ENCODE results near the gene NUDT14. TPM values are rescaled to one million over a fixed set of nuclear protein-coding genes. Genes with fewer than 3 reads are reported as not detected.

The NUDT14 gene
- total RNA-seq, 1 experiment from 2014 or later, result 13.6 TPM

- DNase-seq (ENCODE audit: extremely low read depth, low read depth), result no peak
These were observed 19.0 kb upstream of the NUDT14 start for GRCh38 chr14:105200074-105200473.

DNA sequence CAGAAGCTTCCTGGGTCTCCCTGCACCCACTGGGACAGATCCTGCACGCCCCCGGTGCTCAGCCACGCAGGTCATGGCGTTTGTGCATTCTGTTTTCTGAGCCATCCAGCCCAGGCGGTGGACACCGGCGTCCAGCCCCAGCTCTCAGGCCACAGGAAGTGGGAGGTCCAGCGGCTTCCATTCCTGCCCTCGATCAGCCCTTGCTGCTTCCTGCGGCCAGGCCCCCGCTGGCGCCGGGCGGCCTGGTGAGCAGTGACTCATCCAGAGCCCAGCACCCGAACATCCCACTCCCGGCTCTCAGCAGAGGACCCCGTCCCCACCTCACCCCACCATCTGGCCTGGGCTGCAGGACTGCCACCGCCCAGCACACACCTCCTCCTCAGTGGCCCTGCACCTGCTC is 18.0 kb upstream of the NUDT14 start:
- no peak for DNase-seq (ENCODE audit: extremely low read depth, low read depth)

- DNase-seq (ENCODE audit: extremely low read depth, low read depth), result no peak
These were observed 17.5 kb upstream of the NUDT14 start for GRCh38 chr14:105198588-105198987.

GRCh38 chr14:105197211-105197641 is 16.1 kb upstream of the NUDT14 start:
- no peak for DNase-seq (ENCODE audit: extremely low read depth, low read depth)

DNA sequence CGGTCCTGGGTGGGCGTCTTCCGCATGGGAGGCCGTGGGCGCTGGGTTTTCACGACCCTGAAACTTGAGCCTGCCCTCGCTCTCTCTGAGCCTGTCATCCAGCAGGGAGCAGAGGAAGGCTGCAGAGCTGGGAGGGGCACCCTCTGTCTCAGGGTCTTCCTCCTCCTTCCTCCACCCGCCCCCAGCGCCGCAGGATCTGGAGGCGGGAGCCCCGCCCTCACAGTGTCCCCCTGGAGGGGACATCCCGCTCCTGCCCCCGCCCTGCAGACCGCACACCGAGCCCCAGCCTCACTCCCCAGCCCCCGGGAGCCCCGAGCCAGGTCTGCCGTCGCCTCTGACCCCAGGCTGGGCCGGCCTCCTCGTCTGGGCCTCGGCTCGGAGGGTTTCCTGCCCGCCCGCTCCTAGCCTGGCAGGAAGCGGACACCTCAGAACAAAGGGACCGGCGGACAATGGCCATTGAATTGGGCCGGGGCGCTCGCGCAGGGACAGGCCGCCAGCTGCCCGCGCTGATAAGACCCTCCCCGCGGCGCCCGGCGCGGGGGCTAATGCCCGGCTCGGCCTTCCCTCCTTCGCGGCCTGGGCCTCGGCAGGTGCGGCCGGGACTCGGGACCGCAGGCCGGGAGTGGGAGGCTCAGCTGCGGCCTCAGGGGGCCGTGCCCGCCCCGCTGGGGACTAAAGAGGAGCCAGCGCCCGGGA is 15.3 kb upstream of the NUDT14 start:
- no peak for DNase-seq (ENCODE audit: extremely low read depth, low read depth)

- no peak for DNase-seq (ENCODE audit: extremely low read depth, low read depth)
These were observed 14.6 kb upstream of the NUDT14 start for GRCh38 chr14:105195522-105196264.

DNA sequence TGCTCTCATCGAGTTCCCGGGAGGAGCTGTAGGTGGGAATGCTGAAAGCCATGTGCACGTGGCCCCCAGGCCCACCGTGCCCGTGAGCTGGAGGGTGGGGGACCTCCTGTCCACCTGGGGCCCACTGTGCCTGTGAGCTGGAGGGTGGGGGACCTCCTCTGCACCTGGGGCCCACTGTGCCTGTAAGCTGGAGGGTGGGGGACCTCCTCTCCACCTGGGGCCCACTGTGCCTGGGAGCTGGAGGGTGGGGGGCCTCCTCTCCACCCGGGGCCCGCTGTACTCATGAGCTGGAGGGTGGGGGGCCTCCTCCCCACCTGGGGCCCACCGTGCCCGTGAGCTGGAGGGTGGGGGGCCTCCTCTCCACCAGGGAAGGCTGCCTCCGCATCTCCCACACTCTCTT is 13.9 kb upstream of the NUDT14 start:
- DNase-seq (ENCODE audit: extremely low read depth, low read depth), result no peak

DNA sequence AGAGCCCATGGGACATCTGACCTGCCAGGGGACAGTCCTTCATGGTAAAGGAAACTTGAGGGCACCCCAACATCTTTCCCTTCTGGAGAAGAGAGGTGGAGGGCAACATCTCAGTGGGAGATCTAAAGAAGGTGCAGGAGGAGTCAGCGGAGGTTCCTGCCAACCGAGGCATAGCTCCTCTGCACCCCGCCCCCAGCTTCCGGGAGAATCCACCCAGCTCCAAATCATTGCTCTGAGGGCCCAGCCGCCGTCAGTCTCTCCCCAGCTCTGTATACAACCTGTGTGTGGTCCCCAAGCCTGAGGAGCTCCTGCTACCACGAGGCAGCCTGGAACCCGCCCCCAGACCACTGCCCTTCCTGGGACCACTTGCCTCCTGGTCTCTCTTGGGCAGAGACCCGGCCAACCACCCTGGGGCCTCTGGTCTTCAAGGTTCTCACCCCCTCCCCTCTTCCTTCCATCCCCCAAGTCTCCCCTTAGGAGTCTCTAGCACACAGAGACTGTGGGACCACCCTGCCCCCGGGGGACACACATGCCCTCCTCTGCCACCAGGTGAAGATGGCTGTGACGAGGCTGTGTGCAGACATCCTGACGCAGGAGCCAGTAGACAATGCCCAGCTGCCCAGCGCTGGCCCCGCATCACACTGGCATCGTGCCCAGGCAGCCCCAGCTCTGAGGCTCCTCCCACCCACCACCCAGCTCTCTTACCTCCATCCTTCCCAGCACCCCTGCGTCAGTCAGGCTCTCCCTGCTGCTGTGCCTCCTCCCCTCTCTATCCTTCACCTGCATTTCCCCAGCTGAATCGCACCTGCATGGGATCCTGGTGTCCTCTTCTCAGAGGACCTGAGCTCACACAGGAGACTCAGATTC is 13.0 kb upstream of the NUDT14 start:
- no peak for DNase-seq (ENCODE audit: extremely low read depth, low read depth)

DNA sequence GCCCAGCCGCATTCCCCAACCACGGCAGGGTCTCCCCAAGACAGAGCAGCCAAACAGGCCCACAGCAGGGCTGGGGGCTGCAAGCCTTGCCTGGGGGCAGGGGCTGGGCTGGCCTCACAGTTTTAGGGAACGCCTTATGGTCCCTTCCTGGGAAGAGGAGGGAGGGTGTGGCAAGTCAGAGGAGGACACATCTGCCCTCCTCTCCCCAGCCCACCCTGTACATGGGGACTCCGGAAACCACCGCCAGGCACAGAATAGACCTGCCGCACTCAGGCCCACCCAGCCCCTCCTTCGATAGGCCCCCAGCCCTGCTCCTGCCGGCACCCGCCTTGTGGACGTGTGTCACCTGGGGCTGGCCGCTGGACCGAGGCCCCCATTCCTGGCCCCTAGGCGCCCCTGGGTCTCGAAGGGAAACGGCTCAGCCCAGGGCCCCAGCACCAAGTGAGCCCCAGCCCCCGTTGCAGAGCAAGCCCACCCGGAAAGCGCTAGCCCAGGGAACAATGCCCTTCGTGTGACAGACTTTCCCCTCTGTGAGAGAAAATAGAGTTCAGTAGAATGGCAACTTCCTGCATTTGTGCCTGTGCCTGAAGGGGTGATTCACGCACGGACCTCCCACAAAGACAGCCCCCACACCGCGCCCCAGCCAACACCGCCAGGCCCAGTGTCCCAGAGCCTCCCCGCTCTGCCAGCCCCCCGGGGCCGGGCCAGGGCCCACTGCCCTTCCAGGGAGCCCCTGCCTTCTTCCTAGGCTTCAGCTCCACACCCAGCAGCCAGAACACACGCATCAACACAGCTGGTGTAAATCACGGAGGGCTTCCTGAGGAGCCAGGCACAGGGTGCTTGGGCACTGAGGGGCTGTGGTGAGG is 12.0 kb upstream of the NUDT14 start:
- no peak for DNase-seq (ENCODE audit: extremely low read depth, low read depth)

GRCh38 chr14:105187935-105188524 is 6.9 kb upstream of the NUDT14 start:
- DNase-seq (ENCODE audit: extremely low read depth, low read depth), result no peak

DNA sequence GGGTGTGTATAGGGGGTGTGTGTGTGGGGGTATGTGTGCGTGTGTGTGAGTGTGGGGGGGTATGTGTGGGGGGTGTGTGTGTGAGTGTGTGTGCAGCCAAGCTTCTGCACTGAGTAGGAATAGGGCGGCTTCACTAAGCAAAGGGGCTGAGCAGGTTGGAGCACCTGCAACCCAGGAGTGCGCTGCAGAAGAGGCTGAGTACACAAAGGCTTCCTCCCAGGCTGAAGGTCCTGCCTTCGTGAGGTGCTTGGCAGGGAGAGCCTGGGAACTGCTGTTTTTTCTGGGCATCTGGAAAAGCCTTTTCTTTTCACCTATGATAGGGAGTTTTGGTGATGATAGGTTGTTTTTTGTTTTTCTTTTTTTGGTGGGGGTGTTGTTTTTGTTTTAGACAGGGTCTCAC is 6.0 kb upstream of the NUDT14 start:
- no peak for DNase-seq (ENCODE audit: extremely low read depth, low read depth)

DNA sequence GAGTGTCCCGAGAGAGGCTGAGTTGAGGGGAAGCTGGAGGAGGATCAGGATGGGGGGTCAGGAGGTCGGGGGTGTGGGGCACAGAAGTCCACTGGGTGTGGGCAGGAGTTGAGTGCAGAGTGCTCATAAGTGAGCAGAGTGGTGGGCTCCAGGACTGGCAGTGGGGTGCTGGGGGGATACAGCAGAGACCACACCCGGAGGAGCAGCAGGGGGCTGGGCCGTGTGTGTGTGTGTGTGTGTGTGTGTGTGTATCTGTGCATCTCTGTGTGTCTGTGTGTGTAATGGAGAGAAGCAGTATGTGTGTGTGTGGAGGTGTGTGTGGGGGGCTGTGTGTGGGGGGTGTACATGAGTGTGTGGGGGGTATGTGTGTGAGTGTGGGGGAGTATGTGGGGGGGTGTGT is 4.9 kb upstream of the NUDT14 start:
- no peak for DNase-seq (ENCODE audit: extremely low read depth, low read depth)

DNA sequence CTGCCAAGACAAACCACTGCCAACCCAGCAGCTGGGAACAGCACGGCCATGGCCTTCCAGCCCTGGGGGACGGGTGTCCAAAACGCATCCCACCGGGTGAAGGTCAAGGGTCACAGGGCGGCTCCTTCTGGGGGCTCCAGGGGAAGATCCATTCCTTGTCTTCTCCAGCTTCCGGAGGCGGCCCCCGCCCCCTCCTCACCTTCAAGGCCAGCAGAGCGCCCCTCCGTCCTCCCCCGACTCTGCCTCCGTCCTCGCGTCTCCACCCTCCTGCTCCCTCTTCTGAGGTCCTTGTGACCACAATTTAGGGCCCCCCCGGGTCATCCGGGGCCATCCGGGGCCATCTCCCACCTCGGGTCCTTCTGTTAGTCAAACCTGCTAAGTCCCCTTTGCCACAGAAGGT is 3.9 kb upstream of the NUDT14 start:
- no peak for DNase-seq (ENCODE audit: extremely low read depth, low read depth)

DNA sequence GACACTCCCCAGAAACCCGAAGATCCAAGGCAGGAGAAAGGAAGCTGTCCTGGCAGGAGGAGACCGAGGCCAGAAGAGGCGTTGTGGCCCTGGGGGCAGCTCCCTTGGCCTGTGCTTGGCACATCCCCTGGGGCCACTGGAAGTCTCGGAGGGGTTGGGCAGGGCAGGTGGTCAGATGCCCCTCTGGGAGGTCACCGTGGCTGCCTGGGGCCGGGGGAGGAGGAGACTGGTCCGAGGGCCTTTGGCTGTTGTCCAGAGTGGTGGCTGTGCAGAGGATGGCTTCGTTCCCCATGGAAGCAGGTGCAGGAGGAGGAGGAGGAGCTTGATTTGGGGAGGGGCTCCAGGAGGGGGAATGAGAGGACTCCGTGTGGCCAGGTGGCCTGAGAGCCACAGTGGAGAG is 3.3 kb upstream of the NUDT14 start:
- no peak for DNase-seq (ENCODE audit: extremely low read depth, low read depth)

DNA sequence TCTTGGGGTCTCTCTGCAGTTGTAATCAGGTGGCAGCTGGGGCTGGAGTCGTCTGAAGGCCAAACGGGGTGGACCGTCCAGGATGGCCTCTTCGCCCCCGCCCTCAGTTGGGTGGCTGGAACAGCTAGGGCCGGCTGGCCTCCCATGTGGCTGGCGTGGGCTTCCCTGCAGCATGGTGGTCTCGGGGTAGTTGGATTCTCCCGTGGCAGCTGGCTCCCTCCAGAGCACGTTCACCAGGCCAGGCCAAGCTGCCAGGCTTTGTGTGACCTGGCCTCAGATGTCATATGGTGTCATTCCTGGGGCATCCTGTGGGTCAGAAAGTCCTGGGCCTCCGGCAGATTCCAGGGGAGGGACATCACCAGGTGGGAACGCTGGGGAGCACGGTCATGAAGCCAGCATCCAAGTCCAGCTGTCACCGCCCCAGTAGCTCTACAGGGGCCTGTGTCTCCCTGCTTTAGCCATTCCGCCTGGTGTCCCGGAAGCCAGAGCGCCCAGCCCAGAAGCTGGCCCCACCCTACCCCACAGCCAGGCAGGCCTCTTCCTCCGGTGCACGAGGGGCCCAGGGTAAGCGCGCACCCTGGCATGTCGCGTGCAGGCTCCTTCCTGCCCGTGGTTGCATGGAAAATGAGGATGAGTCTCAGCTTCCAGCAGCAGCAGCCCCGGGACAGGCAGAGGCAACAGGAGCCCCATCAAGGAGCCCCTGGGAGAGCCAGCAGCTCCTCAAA is 1.3 kb upstream of the NUDT14 start:
- no peak for DNase-seq (ENCODE audit: extremely low read depth, low read depth)

DNA sequence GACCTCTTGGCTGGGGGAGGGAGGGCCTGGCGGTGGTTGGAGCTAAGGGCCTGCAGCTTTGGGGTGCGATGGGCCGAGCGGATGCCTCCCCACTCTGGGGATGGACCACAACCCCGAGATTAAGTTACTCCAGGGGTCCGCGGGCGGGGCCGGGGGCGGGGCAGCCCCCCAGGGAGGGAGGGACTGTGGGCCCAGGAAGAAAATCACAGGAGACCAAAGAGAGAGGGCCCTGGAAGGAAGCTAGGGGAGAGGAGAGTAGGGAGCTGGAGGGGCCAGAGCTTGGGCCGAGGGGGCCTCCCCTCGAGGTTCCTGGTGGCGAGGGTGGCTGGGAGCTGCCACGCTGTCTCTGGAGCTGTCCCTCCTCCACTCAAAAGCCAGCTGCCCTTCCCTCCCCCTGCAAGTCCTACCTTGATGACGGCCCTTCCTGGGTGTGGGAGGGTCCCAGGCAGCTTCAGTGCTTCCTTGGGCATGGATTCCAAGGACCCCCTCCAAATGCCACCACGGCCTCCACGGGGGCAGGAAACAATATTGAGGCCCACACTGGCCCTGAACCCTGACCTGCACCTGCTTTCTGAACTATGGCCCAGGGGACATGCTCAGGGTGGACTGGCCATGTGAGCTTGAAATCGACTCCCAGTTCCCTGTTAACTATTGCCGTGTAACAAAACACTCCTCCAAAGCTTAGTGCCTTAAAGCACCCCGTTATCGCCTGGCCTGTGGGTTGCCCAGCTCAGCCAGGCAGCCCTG is 610 bp upstream of the NUDT14 start:
- no peak for DNase-seq (ENCODE audit: extremely low read depth, low read depth)

DNA sequence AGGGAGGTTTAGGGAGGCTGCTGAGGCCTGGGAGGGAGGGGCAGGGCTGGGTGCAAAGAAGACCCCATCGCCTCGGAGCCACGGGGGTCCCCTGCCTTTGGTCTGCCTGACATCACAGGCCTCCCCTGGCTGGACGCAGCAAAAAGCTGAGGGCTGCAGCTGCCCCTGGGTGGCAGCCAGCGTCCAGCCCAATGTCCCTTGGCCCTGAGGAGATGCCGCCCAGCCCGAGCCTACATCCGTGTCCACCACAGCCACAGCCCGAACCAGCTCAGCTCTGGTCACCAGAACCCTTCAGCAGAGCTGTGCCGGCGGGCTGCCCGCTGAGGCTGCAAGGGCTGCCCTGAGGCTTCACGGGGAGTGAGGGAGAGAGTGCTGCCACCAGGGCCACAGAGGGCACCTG is 1.9 kb downstream of the NUDT14 start:
- no peak for DNase-seq (ENCODE audit: extremely low read depth, low read depth)

DNA sequence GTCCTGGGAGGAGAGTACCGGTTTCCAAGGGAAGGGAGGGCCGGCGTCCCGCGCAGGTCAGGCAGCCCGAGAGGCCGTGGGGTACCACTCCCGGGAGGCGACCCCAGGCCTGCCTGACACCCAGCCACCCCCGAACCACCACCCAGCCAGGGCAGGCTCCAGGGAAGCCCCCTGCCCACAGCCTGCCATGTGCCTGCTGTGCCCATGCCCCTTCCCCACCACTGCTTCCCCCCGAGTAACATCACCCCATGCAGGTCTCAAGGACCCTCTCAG is 2.3 kb downstream of the NUDT14 start:
- DNase-seq (ENCODE audit: extremely low read depth, low read depth), result no peak

Measured in NCI-H460 (cell line).